ENCODE results near the gene FBXO34. TPM values are rescaled to one million over a fixed set of nuclear protein-coding genes. Genes with fewer than 3 reads are reported as not detected.

The FBXO34 gene
- total RNA-seq, 1 donor from 2014 or later, result 17.1 TPM

- Mint-ChIP-seq H3K36me3 (ENCODE audit: low read depth) (peaks cover 30% of the 10 kb centered on the region), H3K4me1 (no peaks in the 10 kb centered on the region), H3K27ac (ENCODE audit: unreplicated experiment) (no peak overlapping the region), H3K4me3 (no peak overlapping the region), H3K9me3 (peaks cover 7% of the 10 kb centered on the region), H3K27me3 (ENCODE audit: low read depth) (no peaks in the 10 kb centered on the region)
- no peak for DNase-seq (ENCODE audit: low read depth, low spot score)
- TF ChIP-seq CTCF (conservative IDR thresholded peaks at IDR 0.05), result no peak
Measured at GRCh38 chr14:55317542-55318306, 46.5 kb downstream of the FBXO34 start.

- Mint-ChIP-seq H3K36me3 (ENCODE audit: low read depth) (peaks cover 24% of the 10 kb centered on the region), H3K4me1 (peaks cover 3% of the 10 kb centered on the region), H3K27ac (ENCODE audit: unreplicated experiment) (no peak overlapping the region), H3K27me3 (ENCODE audit: low read depth) (no peaks in the 10 kb centered on the region), H3K4me3 (no peak overlapping the region), H3K9me3 (no peaks in the 10 kb centered on the region)
- no peak for TF ChIP-seq CTCF (conservative IDR thresholded peaks at IDR 0.05)
- DNase-seq (ENCODE audit: low read depth, low spot score), result no peak
Measured at GRCh38 chr14:55318694-55319093, 47.5 kb downstream of the FBXO34 start.

- Mint-ChIP-seq H3K9me3 (no peaks in the 10 kb centered on the region), H3K4me1 (peaks cover 25% of the 10 kb centered on the region), H3K36me3 (ENCODE audit: low read depth) (peaks cover 4% of the 10 kb centered on the region), H3K27me3 (ENCODE audit: low read depth) (no peaks in the 10 kb centered on the region), H3K4me3 (no peak overlapping the region), H3K27ac (ENCODE audit: unreplicated experiment) (no peak overlapping the region)
- TF ChIP-seq CTCF (conservative IDR thresholded peaks at IDR 0.05), result no peak
- no peak for DNase-seq (ENCODE audit: low read depth, low spot score)
Measured at GRCh38 chr14:55323910-55324309, 52.7 kb downstream of the FBXO34 start.

- H3K4me1 Mint-ChIP-seq, result peaks cover 25% of the 10 kb centered on the region
- H3K4me3 Mint-ChIP-seq, result no peak overlapping the region
- no peak for DNase-seq (ENCODE audit: low read depth, low spot score)
- no peaks in the 10 kb centered on the region for H3K9me3 Mint-ChIP-seq
- peaks cover 4% of the 10 kb centered on the region for H3K36me3 Mint-ChIP-seq (ENCODE audit: low read depth)
- no peak overlapping the region for H3K27ac Mint-ChIP-seq (ENCODE audit: unreplicated experiment)
- no peak for TF ChIP-seq CTCF (conservative IDR thresholded peaks at IDR 0.05)
- H3K27me3 Mint-ChIP-seq (ENCODE audit: low read depth), result no peaks in the 10 kb centered on the region
Measured at GRCh38 chr14:55324812-55325211, 53.6 kb downstream of the FBXO34 start.

- no peak overlapping the region for H3K27ac Mint-ChIP-seq (ENCODE audit: unreplicated experiment)
- H3K4me3 Mint-ChIP-seq, result no peak overlapping the region
- no peak for TF ChIP-seq CTCF (conservative IDR thresholded peaks at IDR 0.05)
- H3K36me3 Mint-ChIP-seq (ENCODE audit: low read depth), result peaks cover 4% of the 10 kb centered on the region
- peaks cover 25% of the 10 kb centered on the region for H3K4me1 Mint-ChIP-seq
- no peak for DNase-seq (ENCODE audit: low read depth, low spot score)
- no peaks in the 10 kb centered on the region for H3K27me3 Mint-ChIP-seq (ENCODE audit: low read depth)
- no peaks in the 10 kb centered on the region for H3K9me3 Mint-ChIP-seq
Measured at GRCh38 chr14:55327179-55327578, 56.0 kb downstream of the FBXO34 start.

All from neural crest cell (in vitro differentiated cells).